ENCODE results near the gene UBA52. TPM values are rescaled to one million over a fixed set of nuclear protein-coding genes. Genes with fewer than 3 reads are reported as not detected.

Gene UBA52
- total and polyA plus RNA-seq, 10 of the 15 experiments (the other 5 are each of a cell fraction or from before 2014, with no cell fraction given): 1,131 to 2,392 (median 1,645) TPM

DNA sequence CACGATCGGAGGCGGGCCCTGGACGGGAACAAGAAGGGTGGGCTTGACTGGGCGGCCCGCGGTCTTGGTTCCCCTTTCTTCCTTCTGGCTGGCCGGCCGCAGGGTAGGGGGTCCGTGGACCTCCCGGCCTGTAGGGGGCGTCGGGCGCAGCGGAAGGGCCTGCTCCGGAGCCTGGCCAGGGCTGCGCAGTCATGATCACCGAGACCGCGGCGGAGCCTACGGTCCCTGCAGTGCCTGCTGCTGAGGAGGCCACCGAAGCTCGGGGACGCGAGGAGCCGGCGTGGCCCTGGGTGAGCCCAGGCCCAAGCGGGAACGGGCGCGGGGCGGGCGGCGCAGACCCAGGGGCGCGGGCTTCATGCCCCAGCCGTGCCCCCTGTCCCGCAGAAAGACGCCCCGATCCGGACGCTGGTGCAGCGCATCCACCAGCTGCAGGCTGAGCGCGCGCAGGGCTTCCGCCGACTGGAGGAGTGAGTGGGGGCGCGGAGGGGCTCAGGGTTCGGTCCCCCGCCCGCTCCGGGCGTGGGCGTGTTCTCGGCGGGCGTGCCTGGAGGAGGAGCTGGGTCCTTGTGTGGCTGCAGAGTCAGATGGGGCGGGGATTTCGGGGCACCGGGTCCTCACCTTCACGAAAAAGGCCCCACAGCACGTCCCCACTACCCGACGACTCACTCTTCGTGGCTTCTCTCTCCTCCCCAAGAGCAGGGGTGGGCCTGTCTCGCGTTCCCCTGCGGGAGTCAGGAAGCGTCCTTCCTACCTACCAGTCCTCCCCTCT lies 17.1 kb downstream of the UBA52 start, which contains the start of gene REX1BD (continued):
- TF ChIP-seq STAT3 (IDR thresholded peaks at IDR 0.05; ENCODE audit: low read depth, low read length) (no peak), ESRRA (IDR thresholded peaks at IDR 0.05; ENCODE audit: low read length) (no peak), RB1 (IDR thresholded peaks at IDR 0.05; ENCODE audit: borderline replicate concordance) (peak; percentile 47), ETV6 (conservative IDR thresholded peaks at IDR 0.05 in 1 of 2, IDR thresholded peaks at IDR 0.05 in 1 of 2; ENCODE audit: borderline replicate concordance in 1 of 2, low read depth in 1 of 2) (no peak; a peak in 1 of 4 replicates), ZZZ3 (IDR thresholded peaks at IDR 0.05; ENCODE audit: control insufficient read depth, insufficient read length, low read depth) (no peak), ZNF274 (IDR thresholded peaks at IDR 0.05; ENCODE audit: insufficient read depth, insufficient read length) (no peak), POLR2AphosphoS2 (IDR thresholded peaks at IDR 0.05; ENCODE audit: low read depth, low read length) (peak; percentile 72; the same call in 1 of the 2 replicates), LARP7 (IDR thresholded peaks at IDR 0.05) (peak; percentile 92; the same call in 1 of the 2 replicates), SIN3A (IDR thresholded peaks at IDR 0.05; ENCODE audit: low read depth, low read length) (peak; percentile 64; the same call in 1 of the 2 replicates), ZNF24 (IDR thresholded peaks at IDR 0.05) (no peak), HCFC1 (IDR thresholded peaks at IDR 0.05; ENCODE audit: low read length) (peak; percentile 54; the same call in 1 of the 2 replicates), SIX5 (IDR thresholded peaks at IDR 0.05; ENCODE audit: low read depth, low read length, severe bottlenecking) (peak; percentile 15), KDM1A (IDR thresholded peaks at IDR 0.05; ENCODE audit: borderline replicate concordance) (no peak), DPF2 (IDR thresholded peaks at IDR 0.05) (peak; percentile 85), SMC3 (IDR thresholded peaks at IDR 0.05; ENCODE audit: borderline replicate concordance, low read length) (peak; percentile 24), NR2C1 (IDR thresholded peaks at IDR 0.05) (no peak), CBX5 (IDR thresholded peaks at IDR 0.05; ENCODE audit: low read depth) (no peak), CHD1 (IDR thresholded peaks at IDR 0.05; ENCODE audit: low read depth, low read length) (0 out of 2 replicates have a peak, but pooled peaks have one; percentile 26), TARDBP (IDR thresholded peaks at IDR 0.05; ENCODE audit: borderline replicate concordance) (no peak)
- TF ChIP-seq, protein P1, sequence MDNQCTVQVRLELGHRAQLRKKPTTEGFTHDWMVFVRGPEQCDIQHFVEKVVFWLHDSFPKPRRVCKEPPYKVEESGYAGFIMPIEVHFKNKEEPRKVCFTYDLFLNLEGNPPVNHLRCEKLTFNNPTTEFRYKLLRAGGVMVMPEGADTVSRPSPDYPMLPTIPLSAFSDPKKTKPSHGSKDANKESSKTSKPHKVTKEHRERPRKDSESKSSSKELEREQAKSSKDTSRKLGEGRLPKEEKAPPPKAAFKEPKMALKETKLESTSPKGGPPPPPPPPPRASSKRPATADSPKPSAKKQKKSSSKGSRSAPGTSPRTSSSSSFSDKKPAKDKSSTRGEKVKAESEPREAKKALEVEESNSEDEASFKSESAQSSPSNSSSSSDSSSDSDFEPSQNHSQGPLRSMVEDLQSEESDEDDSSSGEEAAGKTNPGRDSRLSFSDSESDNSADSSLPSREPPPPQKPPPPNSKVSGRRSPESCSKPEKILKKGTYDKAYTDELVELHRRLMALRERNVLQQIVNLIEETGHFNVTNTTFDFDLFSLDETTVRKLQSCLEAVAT (IDR thresholded peaks at IDR 0.05): no peak; the same call in 1 of the 2 replicates
- TF ChIP-seq, protein P2, sequence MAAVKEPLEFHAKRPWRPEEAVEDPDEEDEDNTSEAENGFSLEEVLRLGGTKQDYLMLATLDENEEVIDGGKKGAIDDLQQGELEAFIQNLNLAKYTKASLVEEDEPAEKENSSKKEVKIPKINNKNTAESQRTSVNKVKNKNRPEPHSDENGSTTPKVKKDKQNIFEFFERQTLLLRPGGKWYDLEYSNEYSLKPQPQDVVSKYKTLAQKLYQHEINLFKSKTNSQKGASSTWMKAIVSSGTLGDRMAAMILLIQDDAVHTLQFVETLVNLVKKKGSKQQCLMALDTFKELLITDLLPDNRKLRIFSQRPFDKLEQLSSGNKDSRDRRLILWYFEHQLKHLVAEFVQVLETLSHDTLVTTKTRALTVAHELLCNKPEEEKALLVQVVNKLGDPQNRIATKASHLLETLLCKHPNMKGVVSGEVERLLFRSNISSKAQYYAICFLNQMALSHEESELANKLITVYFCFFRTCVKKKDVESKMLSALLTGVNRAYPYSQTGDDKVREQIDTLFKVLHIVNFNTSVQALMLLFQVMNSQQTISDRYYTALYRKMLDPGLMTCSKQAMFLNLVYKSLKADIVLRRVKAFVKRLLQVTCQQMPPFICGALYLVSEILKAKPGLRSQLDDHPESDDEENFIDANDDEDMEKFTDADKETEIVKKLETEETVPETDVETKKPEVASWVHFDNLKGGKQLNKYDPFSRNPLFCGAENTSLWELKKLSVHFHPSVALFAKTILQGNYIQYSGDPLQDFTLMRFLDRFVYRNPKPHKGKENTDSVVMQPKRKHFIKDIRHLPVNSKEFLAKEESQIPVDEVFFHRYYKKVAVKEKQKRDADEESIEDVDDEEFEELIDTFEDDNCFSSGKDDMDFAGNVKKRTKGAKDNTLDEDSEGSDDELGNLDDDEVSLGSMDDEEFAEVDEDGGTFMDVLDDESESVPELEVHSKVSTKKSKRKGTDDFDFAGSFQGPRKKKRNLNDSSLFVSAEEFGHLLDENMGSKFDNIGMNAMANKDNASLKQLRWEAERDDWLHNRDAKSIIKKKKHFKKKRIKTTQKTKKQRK (IDR thresholded peaks at IDR 0.05; ENCODE audit: low read depth, low read length): no peak
- TF ChIP-seq, protein P3, sequence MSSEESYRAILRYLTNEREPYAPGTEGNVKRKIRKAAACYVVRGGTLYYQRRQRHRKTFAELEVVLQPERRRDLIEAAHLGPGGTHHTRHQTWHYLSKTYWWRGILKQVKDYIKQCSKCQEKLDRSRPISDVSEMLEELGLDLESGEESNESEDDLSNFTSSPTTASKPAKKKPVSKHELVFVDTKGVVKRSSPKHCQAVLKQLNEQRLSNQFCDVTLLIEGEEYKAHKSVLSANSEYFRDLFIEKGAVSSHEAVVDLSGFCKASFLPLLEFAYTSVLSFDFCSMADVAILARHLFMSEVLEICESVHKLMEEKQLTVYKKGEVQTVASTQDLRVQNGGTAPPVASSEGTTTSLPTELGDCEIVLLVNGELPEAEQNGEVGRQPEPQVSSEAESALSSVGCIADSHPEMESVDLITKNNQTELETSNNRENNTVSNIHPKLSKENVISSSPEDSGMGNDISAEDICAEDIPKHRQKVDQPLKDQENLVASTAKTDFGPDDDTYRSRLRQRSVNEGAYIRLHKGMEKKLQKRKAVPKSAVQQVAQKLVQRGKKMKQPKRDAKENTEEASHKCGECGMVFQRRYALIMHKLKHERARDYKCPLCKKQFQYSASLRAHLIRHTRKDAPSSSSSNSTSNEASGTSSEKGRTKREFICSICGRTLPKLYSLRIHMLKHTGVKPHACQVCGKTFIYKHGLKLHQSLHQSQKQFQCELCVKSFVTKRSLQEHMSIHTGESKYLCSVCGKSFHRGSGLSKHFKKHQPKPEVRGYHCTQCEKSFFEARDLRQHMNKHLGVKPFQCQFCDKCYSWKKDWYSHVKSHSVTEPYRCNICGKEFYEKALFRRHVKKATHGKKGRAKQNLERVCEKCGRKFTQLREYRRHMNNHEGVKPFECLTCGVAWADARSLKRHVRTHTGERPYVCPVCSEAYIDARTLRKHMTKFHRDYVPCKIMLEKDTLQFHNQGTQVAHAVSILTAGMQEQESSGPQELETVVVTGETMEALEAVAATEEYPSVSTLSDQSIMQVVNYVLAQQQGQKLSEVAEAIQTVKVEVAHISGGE (CRISPR knock-in tag; IDR thresholded peaks at IDR 0.05): no peak
